DLD1 (cell line): ENCODE data around the gene MZT1.

Source experiments
- in situ Hi-C: cut with HindIII; loops from 2 replicates; pipeline ENCODE4 v1.10.0; 2017; ENCODE audit warnings: low sequenced_read_pairs

Gene MZT1

DNA sequence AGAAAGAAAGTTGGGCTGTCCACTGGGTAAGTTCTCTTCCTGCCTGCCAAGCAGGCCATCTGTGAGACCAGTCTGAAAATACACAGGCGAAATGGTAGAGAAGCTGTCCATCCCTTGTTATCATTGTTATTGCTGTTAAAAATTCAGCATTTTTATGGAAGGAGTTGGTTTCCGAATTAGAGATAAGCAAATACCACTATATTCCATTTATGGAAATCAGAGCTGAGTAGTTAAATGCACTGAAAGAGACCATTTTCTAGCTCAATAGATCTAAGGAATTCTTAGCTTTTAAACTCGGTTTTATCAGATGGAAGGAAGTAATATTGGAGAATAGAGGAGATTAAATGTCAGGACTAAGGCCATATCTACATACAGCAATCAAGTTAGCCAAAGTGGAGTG is 40.7 kb downstream of the MZT1 start:
- in situ Hi-C loops, result no loop called here

DNA sequence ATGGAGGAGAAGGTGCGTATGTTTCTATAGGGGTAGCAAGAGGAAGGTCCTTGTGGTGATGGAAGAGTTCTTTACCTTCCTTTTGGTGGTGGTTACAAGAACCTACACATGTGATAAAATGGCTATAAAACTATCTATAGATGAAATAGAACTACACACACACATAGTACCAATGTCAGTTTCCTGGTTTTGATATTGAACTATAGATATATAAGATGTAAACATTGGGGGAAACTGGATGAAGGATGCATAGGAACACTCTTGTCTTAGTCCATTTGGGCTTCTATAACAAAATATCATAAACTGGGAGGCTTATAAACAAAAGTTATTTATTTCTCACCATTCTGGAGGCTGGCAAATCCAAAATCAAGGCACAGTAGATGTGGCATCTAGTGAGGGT is 47.1 kb downstream of the MZT1 start:
- in situ Hi-C loops, result no loop called here

GRCh38 chr13:72678312-72678711 is 49.1 kb downstream of the MZT1 start:
- in situ Hi-C loops, result no loop called here

DNA sequence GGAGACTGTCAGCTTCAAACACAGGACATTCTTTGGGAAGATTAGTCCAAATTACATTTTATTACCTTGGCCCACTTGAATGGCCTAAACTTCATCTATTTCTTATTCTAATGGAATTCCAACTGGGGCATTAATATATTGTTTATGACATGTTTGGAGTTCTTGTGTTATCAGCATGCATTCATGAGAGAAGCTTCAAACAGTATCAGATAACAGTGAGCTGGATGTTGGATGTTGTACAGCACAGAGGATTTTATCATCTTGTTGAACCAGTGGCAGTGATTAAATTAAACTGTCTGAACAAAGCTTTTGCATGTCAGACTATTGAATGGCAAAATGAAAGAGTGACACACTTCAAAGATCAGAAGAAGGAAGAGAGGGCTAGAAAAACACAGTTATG is 50.0 kb downstream of the MZT1 start:
- in situ Hi-C loops, result no loop called here

GRCh38 chr13:72666391-72666790 is 61.0 kb downstream of the MZT1 start:
- in situ Hi-C loops, result no loop called here

DNA sequence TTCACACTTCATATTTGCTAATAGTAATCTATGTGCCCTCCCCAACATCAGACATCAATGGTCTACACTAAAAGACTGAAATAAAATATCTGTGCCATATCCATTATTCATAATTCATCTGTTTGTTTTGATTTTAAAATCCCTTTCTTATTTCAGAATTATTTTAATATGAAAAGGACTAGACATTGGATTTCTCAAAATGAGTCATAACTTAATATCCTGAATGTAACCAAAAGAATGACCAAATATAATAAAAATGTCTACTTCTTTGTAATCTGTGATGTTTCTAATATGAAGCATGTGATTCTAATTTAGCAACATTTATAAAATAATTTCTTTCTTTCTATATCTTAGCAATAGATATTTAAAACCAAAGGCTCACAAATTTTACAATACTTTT is 64.9 kb downstream of the MZT1 start:
- in situ Hi-C loops, result no loop called here
